Measurements from ENCODE around the gene ARMC5. TPM values are rescaled to one million over a fixed set of nuclear protein-coding genes. Genes with fewer than 3 reads are reported as not detected.
"Not testable (repeated sequence)": the region's sequence is repeated elsewhere in the genome, so short reads cannot be mapped to it uniquely, and the experiment has no call there.

Gene ARMC5
- total RNA-seq, 1 experiment from 2014 or later = 8.2 TPM

DNA sequence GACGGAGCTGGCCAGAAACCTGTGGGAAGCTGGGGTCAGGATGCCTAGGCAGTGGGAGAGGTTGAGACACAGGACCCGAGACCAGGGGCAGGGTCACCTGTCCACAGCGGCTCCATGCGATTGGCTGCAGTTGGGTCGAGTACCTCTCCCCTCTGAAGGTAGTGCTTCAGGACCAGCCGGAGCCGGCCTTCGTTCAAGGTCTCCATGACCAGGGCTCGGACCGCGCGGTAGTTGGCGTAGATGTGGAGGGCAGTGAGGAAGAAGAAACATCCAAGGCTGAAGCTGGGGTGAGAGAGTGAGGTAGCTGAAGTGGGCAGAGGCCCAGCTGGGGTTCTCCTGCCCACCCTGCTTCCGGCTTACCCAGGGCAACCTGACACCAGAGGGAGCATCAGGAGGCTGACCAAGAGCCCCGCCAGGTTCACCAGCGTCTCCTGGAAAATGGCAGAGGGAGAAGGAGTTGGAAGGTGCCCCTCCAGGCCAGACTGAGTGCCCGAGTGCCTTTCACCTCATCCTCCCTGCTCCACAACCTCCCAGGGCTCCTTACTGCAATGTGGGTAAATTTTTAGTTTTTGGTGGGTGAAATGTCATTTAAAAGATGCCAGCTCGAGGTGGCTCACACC, 34.3 kb downstream of the ARMC5 start:
- DNase-seq (ENCODE audit: extremely low read depth, low read depth) = no peak

DNA sequence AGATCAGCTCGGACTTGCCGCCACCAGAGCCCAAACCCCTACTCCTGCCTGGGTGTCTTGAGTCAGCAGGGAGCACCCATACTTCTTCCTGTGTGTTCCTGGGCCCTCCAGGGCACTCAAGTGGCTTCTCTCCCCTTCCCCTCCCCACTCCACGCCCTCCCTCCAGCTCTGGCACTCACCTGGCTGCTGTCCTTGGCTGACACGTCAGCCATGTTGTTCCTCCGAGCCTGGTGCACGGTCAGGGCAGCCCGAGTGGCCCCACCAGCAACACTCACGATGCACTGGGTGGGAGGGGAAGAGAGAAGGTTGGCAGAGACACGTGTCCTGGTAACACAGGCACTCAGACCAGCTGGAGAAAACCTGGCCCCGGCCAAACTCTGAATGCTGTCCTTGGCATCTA, 37.4 kb downstream of the ARMC5 start:
- DNase-seq (ENCODE audit: extremely low read depth, low read depth) = no peak

DNA sequence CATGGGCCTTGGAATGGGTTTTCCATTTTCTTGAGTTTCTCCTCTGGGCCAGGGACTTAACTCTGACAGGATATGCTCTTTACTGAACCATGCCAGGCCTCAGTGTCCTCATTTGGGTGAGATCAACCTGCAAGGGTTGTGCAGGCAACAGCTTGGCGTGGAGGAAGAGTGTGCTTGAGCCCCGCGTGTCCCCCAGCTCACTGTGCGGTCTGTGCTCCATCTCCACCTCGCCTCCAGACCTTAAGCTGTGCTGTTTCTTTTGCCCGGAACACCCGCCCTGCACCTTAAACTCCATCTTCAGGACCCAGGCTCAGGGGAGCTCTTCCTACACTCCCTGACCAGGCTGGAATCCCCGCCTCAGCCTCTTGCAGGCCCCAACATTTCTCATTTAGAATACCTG, 39.2 kb downstream of the ARMC5 start:
- no peak for DNase-seq (ENCODE audit: extremely low read depth, low read depth)

DNA sequence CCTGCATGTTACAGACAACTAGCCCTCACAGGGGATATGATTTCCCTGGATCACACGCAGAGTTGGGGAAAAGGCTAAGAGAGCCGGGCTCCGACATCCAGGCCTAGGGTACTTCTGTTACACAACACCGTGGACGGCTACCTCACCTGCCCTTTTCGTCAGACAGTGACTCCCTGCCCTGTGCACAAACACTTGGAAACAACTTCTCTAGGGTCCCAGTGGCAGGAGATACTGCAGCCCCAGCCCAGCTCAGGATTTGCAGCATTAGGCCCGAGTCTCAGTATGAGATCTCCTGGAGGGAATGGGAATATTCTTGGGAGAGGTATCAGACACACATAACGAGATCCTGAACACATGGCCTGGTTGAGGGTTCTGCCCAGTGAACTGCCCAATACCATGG, 40.6 kb downstream of the ARMC5 start:
- DNase-seq (ENCODE audit: extremely low read depth, low read depth) = no peak

DNA sequence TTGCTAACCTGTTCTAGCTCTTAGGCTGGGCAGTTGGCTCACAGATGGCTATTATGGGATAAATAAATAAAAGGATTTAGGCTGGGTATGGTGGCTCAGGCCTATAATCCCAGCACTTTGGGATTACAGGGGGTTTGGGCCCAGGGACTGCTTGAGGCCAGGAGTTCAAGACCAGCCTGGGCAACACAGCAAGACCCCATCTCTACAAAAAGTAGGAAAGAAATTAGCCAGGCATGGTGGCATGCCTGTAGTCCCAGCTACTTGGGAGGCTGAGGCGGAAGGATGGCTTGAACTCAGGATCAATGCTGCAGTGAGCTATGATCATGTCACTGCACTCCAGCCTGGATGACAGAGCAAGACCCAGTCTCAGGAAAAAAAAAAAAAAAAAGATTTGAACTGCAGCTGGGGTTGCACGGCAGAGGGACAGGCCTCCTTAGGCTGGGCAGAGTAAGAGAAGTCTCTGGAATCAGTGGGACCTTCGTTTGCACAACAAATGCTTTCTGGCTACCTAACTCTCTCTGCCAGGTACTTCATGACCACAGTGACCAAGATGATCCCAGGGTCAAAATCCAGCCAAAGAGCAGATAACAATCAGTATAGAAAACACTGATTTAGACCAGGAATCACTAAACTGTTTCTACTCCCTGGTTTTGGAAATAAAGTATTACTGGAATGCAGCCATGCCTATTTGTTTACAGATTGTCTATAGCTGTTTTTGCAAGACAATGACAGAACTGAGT, 42.1 kb downstream of the ARMC5 start:
- DNase-seq (ENCODE audit: extremely low read depth, low read depth) = no peak

DNA sequence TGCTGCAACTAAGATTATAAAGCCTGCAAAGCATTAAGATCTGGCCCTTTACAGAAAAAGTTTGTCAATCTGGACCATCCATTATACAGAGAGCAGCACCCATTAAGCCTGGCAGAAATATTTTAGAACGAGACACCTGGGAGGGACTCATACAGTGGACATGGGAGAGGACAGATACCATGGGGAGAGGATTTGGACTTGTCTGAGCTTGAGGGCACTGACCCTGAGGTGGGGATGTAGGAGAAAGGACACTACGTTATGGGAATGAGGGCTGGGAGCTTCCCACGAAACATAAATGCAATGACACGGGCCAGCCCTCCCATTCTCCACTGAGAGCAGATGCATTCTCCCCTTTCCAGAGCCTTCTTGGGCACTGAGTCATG, 42.7 kb downstream of the ARMC5 start:
- no peak for DNase-seq (ENCODE audit: extremely low read depth, low read depth)

DNA sequence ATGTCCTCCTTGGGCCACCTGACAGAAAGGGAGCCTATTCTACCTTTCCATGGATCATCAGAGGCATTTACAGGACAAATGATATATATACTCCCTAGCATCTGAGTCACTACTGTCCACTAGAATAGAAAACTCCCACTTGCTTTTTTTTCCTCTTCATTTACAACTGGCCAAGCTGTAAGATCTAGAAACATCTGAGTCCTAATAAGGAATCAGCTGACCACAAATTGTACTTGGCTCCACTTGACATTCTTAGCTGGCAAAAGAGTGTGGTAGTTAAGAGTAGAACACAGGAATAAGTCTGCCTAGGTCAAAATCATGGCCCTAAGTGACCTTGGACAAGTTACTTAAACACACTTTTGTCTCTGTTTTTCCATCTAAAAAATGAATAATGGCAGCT, 43.7 kb downstream of the ARMC5 start:
- no peak for DNase-seq (ENCODE audit: extremely low read depth, low read depth)

DNA sequence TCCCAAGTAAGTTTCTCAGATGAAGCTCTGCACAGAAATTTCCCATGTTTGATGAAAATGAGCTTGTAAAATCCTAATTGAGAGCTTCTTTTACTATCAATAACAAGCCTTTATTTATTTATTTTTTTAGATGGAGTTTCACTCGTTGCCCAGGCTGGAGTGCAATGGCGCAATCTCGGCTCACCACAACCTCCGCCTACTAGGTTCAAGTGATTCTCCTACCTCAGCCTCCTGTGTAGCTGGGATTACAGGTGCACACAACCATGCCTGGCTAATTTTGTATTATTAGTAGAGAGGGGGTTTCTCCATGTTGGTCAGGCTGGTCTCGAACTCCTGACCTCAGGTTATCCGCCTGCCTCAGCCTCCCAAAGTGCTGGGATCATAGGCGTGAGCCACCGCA, 44.3 kb downstream of the ARMC5 start:
- not testable (repeated sequence) for DNase-seq (ENCODE audit: extremely low read depth, low read depth)

DNA sequence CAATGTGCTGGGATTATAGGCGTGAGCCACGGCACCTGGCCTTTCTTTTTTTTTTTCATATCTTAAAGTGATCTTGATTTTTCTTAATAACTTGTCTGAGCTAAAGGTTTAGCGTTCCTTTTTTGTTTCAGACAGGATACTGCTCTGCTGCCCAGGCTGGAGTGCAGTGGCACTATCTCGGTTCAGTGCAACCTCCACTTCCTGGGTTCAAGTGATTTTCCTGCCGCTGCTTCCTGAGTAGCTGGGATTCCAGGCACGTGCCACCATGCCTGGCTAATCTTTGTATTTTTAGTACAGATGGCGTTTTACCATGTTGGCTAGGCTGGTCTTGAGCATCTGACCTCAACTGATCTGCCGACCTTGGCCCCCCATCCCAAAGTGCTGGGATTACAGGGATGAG, 44.9 kb downstream of the ARMC5 start:
- DNase-seq (ENCODE audit: extremely low read depth, low read depth) = no peak

DNA sequence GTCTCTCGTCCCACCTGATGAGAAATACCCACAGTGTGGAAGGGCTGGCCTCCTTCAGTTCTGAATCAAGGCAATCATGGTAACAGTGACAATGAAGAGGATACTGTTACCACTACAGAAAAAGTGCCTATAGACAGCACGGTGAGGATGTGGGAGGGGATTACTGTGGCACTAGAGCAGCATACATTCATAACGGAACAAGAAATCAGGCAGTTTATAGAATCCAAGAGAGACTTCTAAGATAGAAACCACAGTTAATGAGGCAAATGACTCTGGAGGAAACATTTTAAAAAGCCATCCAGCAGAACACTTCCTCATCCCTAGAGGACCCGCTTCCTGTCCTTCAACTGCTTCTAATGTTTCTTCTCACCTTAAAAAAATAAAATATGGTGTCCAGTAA, 46.2 kb downstream of the ARMC5 start:
- no peak for DNase-seq (ENCODE audit: extremely low read depth, low read depth)

DNA sequence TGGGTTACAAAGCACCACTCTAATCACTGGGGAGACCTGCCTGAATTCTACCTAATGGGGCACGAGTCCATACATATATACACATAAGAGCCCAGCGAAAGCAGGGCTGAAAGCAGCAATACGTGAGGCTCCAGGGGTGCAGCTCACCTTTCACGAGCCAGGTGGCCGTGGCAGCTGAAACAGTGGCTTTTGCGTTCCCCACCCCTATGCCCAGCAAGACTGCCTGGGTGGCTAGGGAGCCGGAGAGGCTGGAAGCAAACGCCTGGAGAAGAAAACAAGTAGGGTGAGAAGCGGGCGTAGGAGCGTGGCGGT, 48.3 kb downstream of the ARMC5 start:
- DNase-seq (ENCODE audit: extremely low read depth, low read depth) = no peak

DNA sequence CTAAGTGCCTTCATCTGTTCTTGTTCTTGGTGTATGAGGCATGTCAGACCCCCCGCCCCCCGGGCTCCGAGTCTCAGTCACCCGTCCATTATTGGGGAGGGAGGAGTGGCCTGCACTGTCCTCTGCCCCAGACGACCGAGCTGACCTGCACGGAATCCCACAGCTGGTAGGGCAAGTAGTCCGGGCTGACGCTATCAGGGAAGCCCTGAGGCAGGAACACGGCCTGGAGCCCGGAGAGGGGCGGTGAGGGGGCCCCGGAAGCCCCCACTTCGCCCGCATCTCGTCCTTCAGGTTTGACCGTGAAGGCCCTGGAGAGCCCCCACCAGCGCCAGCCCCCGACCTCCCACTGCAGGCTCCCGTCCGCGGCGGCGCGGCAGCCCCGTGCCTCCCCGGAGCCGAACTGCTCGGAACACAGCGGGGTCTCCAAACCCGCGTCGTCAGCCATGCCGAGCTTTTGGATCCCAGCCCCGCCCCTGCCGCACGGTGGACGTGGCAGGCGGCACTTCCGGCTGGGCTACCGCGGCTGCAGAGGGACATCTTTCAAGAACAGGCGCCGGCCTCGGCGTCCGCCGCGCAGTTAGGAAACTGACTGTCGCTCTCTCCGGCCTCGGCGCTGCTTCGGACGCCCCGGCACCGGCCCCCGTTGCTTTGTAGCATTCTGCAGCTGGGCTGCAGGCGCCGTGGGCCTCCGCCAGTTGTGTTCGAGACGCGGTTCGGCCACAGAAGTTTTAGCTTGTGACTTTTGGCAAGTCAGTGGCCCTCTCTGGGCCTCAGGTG, 48.8 kb downstream of the ARMC5 start, which contains the start of gene RUSF1:
TSS of gene RUSF1 (minus strand) at position 463 of the 777 bp plus-strand sequence. CDS start at position 445, 18 bp downstream.
- peak; percentile 84 for DNase-seq (ENCODE audit: extremely low read depth, low read depth)

DNA sequence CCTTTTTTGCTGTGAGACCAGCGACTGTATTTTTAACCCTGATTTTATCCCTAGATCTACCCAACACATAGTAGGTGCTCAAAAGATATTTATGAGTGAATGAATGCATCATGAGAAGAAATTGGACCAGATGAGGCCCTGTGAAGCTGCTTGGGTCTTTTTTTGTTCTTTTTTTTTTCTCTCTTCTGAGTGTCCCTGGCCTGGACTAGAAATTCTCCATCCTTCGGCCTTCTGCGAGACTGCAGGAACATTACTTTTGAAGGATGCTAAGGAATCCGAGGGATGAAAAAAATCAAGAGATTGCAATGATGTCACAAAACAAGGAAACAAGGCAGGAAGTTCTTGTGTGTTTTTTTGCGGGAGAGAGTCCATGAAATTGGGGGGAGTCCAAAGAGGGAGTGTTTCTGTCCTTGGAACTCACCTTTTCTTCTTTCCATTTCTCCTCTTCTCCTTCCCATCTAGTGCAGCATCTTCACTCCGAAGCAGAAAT, 49.5 kb downstream of the ARMC5 start:
- DNase-seq (ENCODE audit: extremely low read depth, low read depth) = peak; percentile 9

DNA sequence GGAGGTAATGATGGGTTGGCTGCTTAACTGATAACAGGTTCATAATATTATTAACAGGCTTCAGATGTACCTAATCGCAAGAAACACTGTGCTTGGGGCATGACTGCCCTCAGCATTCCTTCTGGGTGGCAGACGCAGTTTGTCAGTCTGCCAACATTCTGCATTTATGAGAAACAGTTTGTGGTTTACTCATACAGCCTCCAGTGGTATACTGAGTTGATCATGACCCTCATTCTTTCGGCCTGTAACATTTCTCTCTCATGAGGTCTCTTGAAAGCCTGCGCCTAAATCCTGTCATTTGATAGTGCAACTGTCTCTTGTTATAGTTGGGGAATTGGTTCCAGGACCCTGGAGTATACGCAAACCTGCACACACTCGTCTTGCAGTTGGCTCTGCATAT, 53.8 kb downstream of the ARMC5 start:
- DNase-seq (ENCODE audit: extremely low read depth, low read depth) = no peak

DNA sequence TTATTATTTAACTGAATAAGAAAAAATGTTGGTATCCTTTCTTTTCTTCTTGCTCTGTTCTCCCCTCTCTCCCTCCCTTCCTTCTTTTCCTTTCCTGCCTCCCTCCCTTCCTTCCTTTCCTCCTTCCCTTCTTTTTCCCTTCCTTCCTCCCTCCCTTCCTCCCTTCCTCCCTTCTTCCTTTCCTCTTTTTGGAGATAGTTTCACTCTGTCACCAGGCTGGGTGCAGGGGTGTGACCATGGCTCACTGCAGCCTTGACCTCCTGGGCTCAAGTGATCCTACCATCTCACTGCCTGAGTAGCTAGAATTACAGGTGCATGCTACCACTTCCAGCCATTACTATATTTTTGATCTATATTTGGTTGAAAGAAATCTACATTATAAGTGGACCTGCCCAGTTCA, 54.6 kb downstream of the ARMC5 start:
- no peak for DNase-seq (ENCODE audit: extremely low read depth, low read depth)

Other genes with a start within 250 kb of the ARMC5 start
- under 0.01 TPM in 1 of 2 replicates, not detected in the other for gene TRIM72, start 245.4 kb upstream of the ARMC5 start, total RNA-seq (2014; rRNA removed; shearing (Covaris generic))
- not detected in 2 replicates for gene PYDC1, start 242.4 kb upstream of the ARMC5 start, total RNA-seq (2014; rRNA removed; shearing (Covaris generic))
- gene ITGAM, start 199.5 kb upstream of the ARMC5 start, total RNA-seq (2014; rRNA removed; shearing (Covaris generic)) = not detected in 2 replicates
- not detected in 2 replicates for gene ITGAX, start 104.3 kb upstream of the ARMC5 start, total RNA-seq (2014; rRNA removed; shearing (Covaris generic))
- not detected in 2 replicates for gene ITGAD, start 66.2 kb upstream of the ARMC5 start, total RNA-seq (2014; rRNA removed; shearing (Covaris generic))
- gene COX6A2, start 31.1 kb upstream of the ARMC5 start, total RNA-seq (2014; rRNA removed; shearing (Covaris generic)) = not detected in 2 replicates
- 0.05 and 0.14 TPM in 2 replicates for gene ZNF843, start 16.7 kb upstream of the ARMC5 start, total RNA-seq (2014; rRNA removed; shearing (Covaris generic))
- 8.0 and 8.6 TPM in 2 replicates for gene TGFB1I1, start 12.7 kb downstream of the ARMC5 start, total RNA-seq (2014; rRNA removed; shearing (Covaris generic))
- gene SLC5A2, start 23.6 kb downstream of the ARMC5 start, total RNA-seq (2014; rRNA removed; shearing (Covaris generic)) = not detected in 2 replicates
- 62.6 and 65.3 TPM in 2 replicates for gene RUSF1, start 48.9 kb downstream of the ARMC5 start, total RNA-seq (2014; rRNA removed; shearing (Covaris generic))
- gene AHSP, start 68.4 kb downstream of the ARMC5 start, total RNA-seq (2014; rRNA removed; shearing (Covaris generic)) = not detected in 2 replicates